Measurements from ENCODE around the gene DYNC1LI1.
A peak's percentile ranks its signal among the peaks of the same experiment; 100 is the strongest.
"Not testable (repeated sequence)": the region's sequence is repeated elsewhere in the genome, so short reads cannot be mapped to it uniquely, and the experiment has no call there.

Gene DYNC1LI1

DNA sequence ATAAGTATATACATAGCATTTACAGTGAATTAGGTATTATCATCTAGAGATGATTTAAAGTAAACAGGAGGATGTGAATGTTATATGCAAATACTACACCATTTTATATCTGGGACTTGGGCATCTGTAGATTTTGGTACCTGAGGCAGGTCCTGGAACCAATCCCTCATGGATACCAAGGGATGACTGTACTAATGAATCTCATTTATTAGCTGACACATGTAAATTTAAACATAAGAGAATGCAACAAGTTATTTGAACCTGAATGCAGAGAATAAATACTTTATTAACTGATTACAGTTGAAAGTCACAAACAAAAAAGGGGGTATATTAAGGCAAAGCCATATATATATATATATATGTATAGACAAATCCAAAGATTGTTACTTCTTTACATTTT lies 44.9 kb downstream of the DYNC1LI1 start:
- DNase-seq, result no peak

- DNase-seq, result no peak
These were observed 48.0 kb downstream of the DYNC1LI1 start for GRCh38 chr3:32522682-32523081.

GRCh38 chr3:32518921-32519320 lies 51.7 kb downstream of the DYNC1LI1 start:
- not testable (repeated sequence) for DNase-seq

DNA sequence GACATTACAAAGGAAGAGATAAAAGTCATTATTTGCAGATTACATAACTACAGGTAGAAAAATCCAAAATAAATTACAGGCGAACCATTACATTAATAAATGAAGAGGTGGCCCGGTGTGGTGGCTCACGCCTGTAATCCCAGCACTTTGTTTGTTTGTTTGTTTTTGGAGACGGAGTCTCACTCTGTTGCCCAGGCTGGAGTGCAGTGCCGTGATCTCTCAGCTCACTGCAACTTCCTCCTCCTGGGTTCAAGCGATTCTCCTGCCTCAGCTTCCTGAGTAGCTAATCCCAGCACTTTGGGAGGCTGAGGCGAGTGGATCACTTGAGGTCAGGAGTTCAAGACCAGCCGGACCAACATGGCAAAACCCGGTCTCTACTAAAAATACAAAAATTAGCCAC lies 53.9 kb downstream of the DYNC1LI1 start:
- not testable (repeated sequence) for DNase-seq

DNA sequence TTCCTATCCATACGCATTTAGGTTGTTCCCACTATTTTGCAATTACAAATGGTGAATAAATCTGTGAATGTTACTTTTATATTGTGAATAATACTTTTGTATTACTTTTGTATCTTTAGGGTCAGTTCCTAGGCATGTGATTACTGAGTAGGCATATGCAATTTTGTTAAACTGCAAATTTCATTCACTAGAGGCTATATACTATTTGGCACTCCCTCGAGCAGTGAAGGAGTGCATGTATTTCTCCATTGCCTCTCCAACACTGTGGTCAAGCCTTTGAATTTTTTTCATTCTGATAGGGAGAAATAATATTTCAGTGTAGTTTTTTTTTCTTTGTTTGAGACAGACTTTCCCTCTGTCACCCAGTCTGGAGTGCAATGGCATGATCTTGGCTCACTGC lies 59.7 kb downstream of the DYNC1LI1 start:
- no peak for DNase-seq

GRCh38 chr3:32510075-32510724 lies 60.5 kb downstream of the DYNC1LI1 start:
- DNase-seq, result peak; percentile 55 to 66

DNA sequence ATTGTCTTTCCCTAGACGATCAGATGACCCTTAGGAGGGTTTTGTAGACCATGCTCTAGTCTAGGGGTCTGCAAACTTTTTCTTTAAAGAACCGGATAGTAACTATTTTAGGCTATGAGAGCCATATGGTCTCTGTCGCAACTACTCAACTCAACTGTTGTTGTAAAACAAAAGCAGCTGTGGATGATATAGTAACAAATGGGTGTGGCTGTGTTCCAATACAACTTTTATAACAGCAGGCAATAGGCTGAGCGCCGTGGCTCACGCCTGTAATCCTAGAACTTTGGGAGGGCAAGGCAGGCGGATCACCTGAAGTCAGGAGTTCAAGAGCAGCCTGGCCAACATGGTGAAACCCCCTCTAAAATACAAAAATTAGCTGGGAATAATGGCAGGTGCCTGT lies 61.9 kb downstream of the DYNC1LI1 start:
- DNase-seq, result peak in 1 of 2 experiments; percentile 41

DNA sequence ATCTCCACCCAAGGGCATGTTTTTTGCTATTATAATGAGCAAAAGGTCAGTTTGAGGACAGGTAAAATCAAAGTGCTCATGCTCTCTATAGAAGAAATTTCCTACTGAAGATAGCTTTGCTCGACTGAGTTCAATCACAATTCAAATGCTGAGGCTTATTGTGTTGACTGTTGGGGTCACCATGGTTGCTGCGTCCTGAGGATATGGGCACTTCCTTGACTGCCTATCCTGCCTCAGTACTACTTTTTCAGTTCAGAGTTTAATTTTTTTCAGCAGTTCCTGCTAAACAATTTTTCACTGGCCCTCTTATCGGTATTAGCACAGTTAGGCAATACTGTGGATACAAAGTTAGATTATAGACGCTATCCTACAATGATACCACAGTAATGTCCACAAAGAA lies 64.2 kb downstream of the DYNC1LI1 start:
- no peak for DNase-seq

GRCh38 chr3:32502946-32503286 lies 67.7 kb downstream of the DYNC1LI1 start:
- no peak for DNase-seq

DNA sequence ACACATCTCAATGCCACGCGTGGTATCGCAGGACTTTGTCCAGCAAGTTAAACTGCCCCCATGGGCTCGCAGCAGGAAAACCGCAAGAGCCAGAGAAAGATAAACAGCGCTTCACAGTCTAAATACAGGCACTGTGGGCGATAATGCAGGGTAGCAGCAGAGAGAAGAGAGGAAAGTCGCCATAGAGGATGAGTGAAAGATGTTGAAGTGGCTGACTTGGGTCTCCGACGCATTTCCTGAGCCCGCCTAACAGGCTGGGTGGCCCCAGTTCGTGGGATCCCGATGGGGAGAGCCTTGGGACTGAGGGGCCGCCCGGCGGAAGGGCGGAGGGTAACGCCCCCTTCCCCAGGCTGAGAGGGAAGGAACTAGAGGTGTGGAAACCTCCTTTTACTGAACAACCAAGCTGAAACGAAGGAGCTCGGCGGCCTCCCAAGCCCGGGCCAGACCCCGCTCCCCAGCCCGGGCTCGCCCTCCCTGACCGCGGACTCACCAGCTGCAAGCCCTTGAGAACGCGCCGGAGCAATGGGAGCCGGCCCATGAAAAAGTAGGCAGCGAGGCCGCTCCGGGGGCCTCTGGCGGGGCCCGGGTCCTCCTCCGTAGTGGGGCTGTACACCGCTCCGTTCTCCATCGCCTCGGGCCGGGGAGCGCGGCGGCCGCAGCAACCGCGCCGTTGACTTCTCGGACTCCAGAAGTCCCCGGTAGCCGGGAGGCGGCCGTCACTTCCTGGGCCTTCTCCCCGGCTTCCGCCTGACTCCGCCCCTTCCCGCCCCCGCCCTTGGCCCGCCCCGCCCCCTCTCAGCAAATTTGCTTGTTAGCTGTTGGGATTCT lies 68.3 kb downstream of the DYNC1LI1 start, which contains the start of gene CMTM6:
Gene CMTM6 (minus strand): TSS at position 735 of the 828 bp plus-strand sequence. CDS start 107 bp downstream, at position 628.
- peak; percentile 50 to 64 for DNase-seq

GRCh38 chr3:32501783-32502117 lies 68.9 kb downstream of the DYNC1LI1 start:
- no peak for DNase-seq

GRCh38 chr3:32500880-32501782 lies 69.5 kb downstream of the DYNC1LI1 start:
- DNase-seq, result no peak

DNA sequence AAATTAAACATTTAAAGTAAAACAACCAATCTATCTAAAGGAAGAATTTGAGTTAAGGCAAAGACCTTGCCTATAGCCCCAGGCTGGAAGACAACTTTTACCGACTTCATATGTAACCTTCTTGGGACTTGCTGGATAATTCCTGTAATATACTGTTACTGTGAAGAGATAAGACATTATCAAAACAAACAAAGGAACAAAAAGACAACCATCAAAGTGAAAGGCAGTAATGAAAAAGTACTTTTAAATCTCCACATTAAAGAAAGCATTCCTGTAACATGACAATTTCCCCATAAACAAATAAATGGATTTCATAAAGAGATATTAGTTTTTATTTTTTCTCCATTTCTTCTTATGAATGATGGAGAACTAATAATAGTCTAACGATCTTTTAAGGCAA lies 70.4 kb downstream of the DYNC1LI1 start:
- DNase-seq, result no peak

GRCh38 chr3:32499585-32499984 lies 71.1 kb downstream of the DYNC1LI1 start:
- no peak for DNase-seq

- DNase-seq, result no peak
These were observed 71.7 kb downstream of the DYNC1LI1 start for GRCh38 chr3:32498992-32499391.

GRCh38 chr3:32498252-32498651 lies 72.4 kb downstream of the DYNC1LI1 start:
- no peak for DNase-seq

DNA sequence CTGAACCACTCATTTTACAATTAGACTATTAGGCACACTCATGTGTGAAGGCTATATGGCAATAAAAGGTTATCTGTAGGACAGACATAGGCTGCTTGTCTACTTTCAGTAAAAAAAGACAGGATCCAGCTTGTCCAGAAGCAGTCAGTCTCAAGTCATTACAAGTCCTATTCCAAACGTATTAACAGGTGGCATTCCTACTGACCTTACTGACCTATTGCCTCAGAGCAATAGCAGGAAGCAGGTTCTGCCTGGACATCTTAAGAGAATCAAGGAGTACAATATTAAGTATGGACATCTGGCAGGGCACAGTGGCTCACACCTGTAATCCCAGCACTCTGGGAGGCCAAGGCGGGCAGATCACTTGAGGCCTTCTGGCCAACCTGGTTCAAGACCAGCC lies 75.0 kb downstream of the DYNC1LI1 start:
- no peak for DNase-seq

GRCh38 chr3:32495085-32495484 lies 75.6 kb downstream of the DYNC1LI1 start:
- no peak for DNase-seq

GRCh38 chr3:32493437-32494414 lies 76.9 kb downstream of the DYNC1LI1 start:
- DNase-seq, result no peak

- DNase-seq, result no peak
These were observed 77.8 kb downstream of the DYNC1LI1 start for GRCh38 chr3:32492684-32493436.

GRCh38 chr3:32488474-32489008 lies 82.1 kb downstream of the DYNC1LI1 start:
- DNase-seq, result no peak

All from NCI-H524 (cell line).